22Rv1 (cell line): ENCODE results near the gene ZNF212.

Source experiments
- H3K27ac ChIP-seq: fragments of 450-650 bp; 2 replicates; pipeline ENCODE4 v1.5.1; 2017
- CTCF ChIP-seq: fragments of 450-650 bp; IDR thresholded peaks from 2 replicates; pipeline ENCODE4 v1.5.1; 2017; ENCODE audit warnings: mild to moderate bottlenecking
- ZFX ChIP-seq: fragments of 450-650 bp; IDR thresholded peaks from 2 replicates; pipeline ENCODE4 v1.6.1; 2017; ENCODE audit warnings: antibody characterized with exemption, borderline replicate concordance

Gene ZNF212

GRCh38 chr7:149279111-149279743 is 39.8 kb downstream of the ZNF212 start:
- TF ChIP-seq CTCF, result no peak
- TF ChIP-seq ZFX, result no peak
- no peak overlapping the region for H3K27ac ChIP-seq

GRCh38 chr7:149280151-149280550 is 40.7 kb downstream of the ZNF212 start:
- TF ChIP-seq ZFX, result no peak
- no peak for TF ChIP-seq CTCF
- no peak overlapping the region for H3K27ac ChIP-seq

- H3K27ac ChIP-seq, result no peak overlapping the region
- TF ChIP-seq ZFX (no peak), CTCF (no peak)
Measured at GRCh38 chr7:149280661-149281507, 41.4 kb downstream of the ZNF212 start.

- H3K27ac ChIP-seq, result no peak overlapping the region
- TF ChIP-seq CTCF (no peak), ZFX (no peak)
Measured at GRCh38 chr7:149281508-149282330, 42.3 kb downstream of the ZNF212 start.

- TF ChIP-seq ZFX, result no peak
- no peak for TF ChIP-seq CTCF
- no peak overlapping the region for H3K27ac ChIP-seq
Measured at GRCh38 chr7:149282331-149282655, 42.8 kb downstream of the ZNF212 start.

GRCh38 chr7:149283321-149283720 is 43.9 kb downstream of the ZNF212 start:
- TF ChIP-seq CTCF (no peak), ZFX (no peak)
- no peak overlapping the region for H3K27ac ChIP-seq
